GM12864 (cell line): ENCODE measurements around the gene MTUS2.
A peak's percentile ranks its signal among the peaks of the same experiment; 100 is the strongest.

Experiments
- DNase-seq: peaks from one replicate; pipeline ENCODE4 v3.0.0-alpha.2; 2011; ENCODE audit warnings: low read depth
- H3K4me3 ChIP-seq: 2 replicates; pipeline ENCODE4 v1.5.1; 2011; ENCODE audit warnings: mild to moderate bottlenecking, low read depth, low read length, control low read depth
- CTCF ChIP-seq: IDR thresholded peaks from 2 replicates; pipeline ENCODE4 v1.5.1; 2011; ENCODE audit warnings: low read depth, mild to moderate bottlenecking, moderate library complexity, low read length, control low read depth, inconsistent platforms; ENCODE audit errors: missing control alignments

Gene MTUS2

GRCh38 chr13:29099781-29100406 lies 279.8 kb downstream of the MTUS2 start:
- no peak for DNase-seq
- TF ChIP-seq CTCF: no peak
- H3K4me3 ChIP-seq: no peak overlapping the region

DNA sequence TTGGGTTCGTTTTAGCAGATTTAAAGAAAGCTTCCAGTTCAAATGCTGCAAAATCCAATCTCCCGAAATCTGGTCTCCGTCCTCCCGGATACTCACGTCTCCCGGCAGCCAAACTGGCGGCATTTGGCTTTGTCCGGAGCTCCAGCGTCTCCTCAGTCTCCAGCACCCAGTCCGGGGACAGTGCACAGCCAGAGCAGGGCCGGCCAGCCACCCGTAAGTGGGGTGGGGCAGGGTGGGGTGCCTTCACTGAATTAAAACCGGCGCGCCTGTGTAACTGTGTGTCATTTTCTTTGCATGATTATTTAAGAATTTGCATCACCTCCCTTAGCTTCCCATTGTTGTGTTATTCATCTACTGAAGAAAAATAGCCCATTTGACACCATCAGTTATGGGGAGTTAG lies 280.6 kb downstream of the MTUS2 start:
- TF ChIP-seq CTCF: no peak
- DNase-seq: no peak

DNA sequence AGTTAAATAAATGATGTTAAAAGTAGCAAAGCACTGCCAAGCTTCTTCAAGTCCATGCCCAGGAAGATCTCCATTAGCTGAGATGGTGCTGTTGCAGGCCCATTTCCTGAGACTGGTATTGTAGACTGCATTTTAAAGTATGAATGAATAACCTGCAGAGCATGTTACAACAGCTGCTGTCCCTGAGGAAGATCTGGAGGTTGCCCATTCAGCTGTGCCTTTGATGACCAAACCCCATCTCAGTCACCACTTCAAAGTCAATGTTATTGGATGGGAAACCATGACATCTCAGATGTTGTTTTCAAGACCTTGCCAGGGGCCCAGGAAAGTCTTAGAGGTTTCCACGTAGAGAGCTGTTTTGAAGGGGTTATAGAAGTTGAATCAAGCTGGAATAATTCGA lies 281.3 kb downstream of the MTUS2 start:
- H3K4me3 ChIP-seq: no peak overlapping the region
- no peak for TF ChIP-seq CTCF

More for the DNA sequence above, 280.6 kb downstream of the MTUS2 start:
- no peak overlapping the region for H3K4me3 ChIP-seq

GRCh38 chr13:29101905-29102304 lies 281.8 kb downstream of the MTUS2 start:
- DNase-seq: no peak
- TF ChIP-seq CTCF: no peak
- no peak overlapping the region for H3K4me3 ChIP-seq

More for the DNA sequence above, 281.3 kb downstream of the MTUS2 start:
- DNase-seq: no peak

DNA sequence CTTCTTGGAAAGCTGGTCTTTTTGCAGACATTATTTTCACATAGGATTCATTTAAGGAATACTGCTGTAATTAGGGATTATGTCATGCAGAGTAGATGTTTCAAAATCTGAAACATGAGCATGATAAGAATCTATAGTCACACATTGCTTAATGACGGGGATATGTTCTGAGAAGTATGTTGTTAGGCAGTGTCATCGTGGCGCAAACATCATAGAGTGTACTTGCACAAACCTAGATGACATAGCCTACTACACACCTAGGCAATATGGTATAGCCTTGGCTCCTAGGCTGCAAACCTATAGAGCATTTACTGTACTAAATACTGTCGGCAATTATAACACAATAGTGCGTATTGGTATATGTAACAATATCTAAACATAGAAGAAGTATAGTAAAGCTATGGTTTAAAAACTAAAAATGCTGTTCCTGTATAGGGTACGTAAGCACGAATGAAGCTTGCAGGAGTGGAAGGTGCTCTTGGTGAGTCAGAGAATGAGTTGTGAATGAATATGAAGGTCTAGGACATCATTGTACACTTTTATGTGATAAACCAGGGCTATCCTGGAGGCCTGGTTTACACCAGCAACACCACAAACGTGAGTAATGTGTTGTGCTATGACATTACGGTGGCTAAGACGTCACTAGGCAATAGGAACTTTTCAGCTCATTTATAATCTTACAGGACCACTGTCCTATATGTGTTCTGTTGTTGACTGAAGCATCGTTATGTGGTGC lies 283.1 kb downstream of the MTUS2 start:
- TF ChIP-seq CTCF: no peak
- no peak overlapping the region for H3K4me3 ChIP-seq
- no peak for DNase-seq

- no peak for DNase-seq
- TF ChIP-seq CTCF: no peak
- H3K4me3 ChIP-seq: no peak overlapping the region
These were observed 284.3 kb downstream of the MTUS2 start for GRCh38 chr13:29104461-29104860.

DNA sequence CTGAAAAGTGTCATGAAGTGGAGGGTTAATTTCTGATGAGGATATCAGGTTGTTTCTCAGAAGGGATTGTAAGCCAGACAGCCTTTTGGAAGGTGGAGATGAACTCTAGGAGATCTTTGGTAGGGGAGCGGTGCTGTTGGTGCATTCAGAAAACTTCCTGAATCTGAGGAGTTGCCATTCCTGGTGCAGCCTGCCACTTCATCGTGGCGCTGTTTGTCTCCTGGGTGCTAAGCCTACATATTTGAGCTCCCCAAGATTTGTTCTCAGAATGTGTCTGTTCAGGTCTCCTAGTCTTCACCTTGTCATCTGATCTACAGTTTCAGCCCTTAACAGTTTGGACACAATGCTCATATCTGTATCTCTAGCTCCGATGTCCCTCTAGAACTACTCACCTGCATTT lies 285.6 kb downstream of the MTUS2 start:
- DNase-seq: no peak
- TF ChIP-seq CTCF: peak; percentile 9
- no peak overlapping the region for H3K4me3 ChIP-seq
